Activated B cell treated with CpG ODN at 0.5 μM for 24 hours (primary cell): ENCODE data around the gene FAT1. TPM values are rescaled to one million over a fixed set of nuclear protein-coding genes. Genes with fewer than 3 reads are reported as not detected.

Experiments
- ATAC-seq: fragments of 200-7000 bp; cut with Tn5 transposase; one replicate; pipeline ENCODE4 v1.10.0; 2021; ENCODE audit warnings: low read depth, mild to moderate bottlenecking, moderate library complexity
- CTCF ChIA-PET: fragments of 350-600 bp; sonication (Branson Sonifier 250); formaldehyde crosslinking; loops from one replicate; lab custom pipeline; 2021; ENCODE audit warnings: antibody characterized with exemption; lab: Charles Lee
- POLR2A ChIA-PET: fragments of 350-600 bp; sonication (Branson Sonifier 250); formaldehyde crosslinking; loops from one replicate; lab custom pipeline; 2021; ENCODE audit warnings: antibody characterized with exemption; lab: Charles Lee
- DNase-seq: peaks from one replicate; pipeline ENCODE4 v3.0.0; 2022
- H3K27ac Mint-ChIP-seq: one replicate; pipeline ENCODE4 v1.8.0; 2020; ENCODE audit warnings: mixed read lengths
- H3K27me3 Mint-ChIP-seq: one replicate; pipeline ENCODE4 v1.8.0; 2021; ENCODE audit warnings: mixed read lengths
- H3K36me3 Mint-ChIP-seq: one replicate; pipeline ENCODE4 v1.8.0; 2021; ENCODE audit warnings: low read depth, mixed read lengths
- H3K4me1 Mint-ChIP-seq: one replicate; pipeline ENCODE4 v1.8.0; 2021; ENCODE audit warnings: mixed read lengths
- H3K4me3 Mint-ChIP-seq: one replicate; pipeline ENCODE4 v1.8.0; 2020; ENCODE audit warnings: mild to moderate bottlenecking, mixed read lengths
- H3K9me3 Mint-ChIP-seq: one replicate; pipeline ENCODE4 v1.8.0; 2020; ENCODE audit warnings: mixed read lengths
- CTCF ChIP-seq: fragments of 200-600 bp; IDR thresholded peaks from one replicate; pipeline ENCODE4 v1.8.0; 2022; ENCODE audit warnings: antibody characterized with exemption, mild to moderate bottlenecking
- intact Hi-C: fragments of 100-400 bp; cut with micrococcal nuclease; formaldehyde crosslinking; loops from one replicate; pipeline ENCODE4 v1.15.1; 2024
- total RNA-seq: library from RNA; stranded (reverse); gene quantifications from 2 replicates; pipeline ENCODE4 v1.2.3, GENCODE V29; 2022

The FAT1 gene
- total RNA-seq, 1 donor from 2014 or later: not detected

- H3K36me3 Mint-ChIP-seq: no peaks in the 10 kb centered on the region
- H3K4me3 Mint-ChIP-seq: no peak overlapping the region
- TF ChIP-seq CTCF: no peak
- intact Hi-C loops: no loop called here
- no peak overlapping the region for H3K27ac Mint-ChIP-seq
- POLR2A ChIA-PET: no interaction called here
- H3K4me1 Mint-ChIP-seq: no peaks in the 10 kb centered on the region
- H3K27me3 Mint-ChIP-seq: no peaks in the 10 kb centered on the region
- CTCF ChIA-PET: no interaction called here
- H3K9me3 Mint-ChIP-seq: peaks cover 15% of the 10 kb centered on the region
- ATAC-seq (no peak), DNase-seq (no peak)
Observed at GRCh38 chr4:186715077-186715476, 8.6 kb downstream of the FAT1 start.

GRCh38 chr4:186714006-186714675 lies 9.5 kb downstream of the FAT1 start:
- H3K9me3 Mint-ChIP-seq: peaks cover 15% of the 10 kb centered on the region
- intact Hi-C loops: no loop called here
- H3K27ac Mint-ChIP-seq: no peak overlapping the region
- ATAC-seq (no peak), DNase-seq (no peak)
- H3K4me3 Mint-ChIP-seq: no peak overlapping the region
- H3K4me1 Mint-ChIP-seq: no peaks in the 10 kb centered on the region
- no peaks in the 10 kb centered on the region for H3K27me3 Mint-ChIP-seq
- ChIA-PET POLR2A (no interaction called here), CTCF (no interaction called here)
- no peaks in the 10 kb centered on the region for H3K36me3 Mint-ChIP-seq
- TF ChIP-seq CTCF: no peak

- H3K4me1 Mint-ChIP-seq: no peaks in the 10 kb centered on the region
- intact Hi-C loops: no loop called here
- POLR2A ChIA-PET: no interaction called here
Observed at GRCh38 chr4:186712690-186713089, 11.0 kb downstream of the FAT1 start.

GRCh38 chr4:186710521-186711119 lies 13.0 kb downstream of the FAT1 start:
- intact Hi-C loops: no loop called here
- CTCF ChIA-PET: no interaction called here
- Mint-ChIP-seq H3K9me3 (peaks cover 6% of the 10 kb centered on the region), H3K4me1 (no peaks in the 10 kb centered on the region), H3K4me3 (no peak overlapping the region), H3K27me3 (no peaks in the 10 kb centered on the region), H3K27ac (no peak overlapping the region), H3K36me3 (no peaks in the 10 kb centered on the region)
- no peak for TF ChIP-seq CTCF
- POLR2A ChIA-PET: no interaction called here
- DNase-seq (no peak), ATAC-seq (no peak)

More at GRCh38 chr4:186712690-186713089, 11.0 kb downstream of the FAT1 start:
- TF ChIP-seq CTCF: no peak
- Mint-ChIP-seq H3K9me3 (peaks cover 10% of the 10 kb centered on the region), H3K27ac (no peak overlapping the region), H3K4me3 (no peak overlapping the region), H3K36me3 (no peaks in the 10 kb centered on the region), H3K27me3 (no peaks in the 10 kb centered on the region)
- ATAC-seq (no peak), DNase-seq (no peak)
- CTCF ChIA-PET: no interaction called here

GRCh38 chr4:186709517-186709916 lies 14.1 kb downstream of the FAT1 start:
- intact Hi-C loops: no loop called here

More at GRCh38 chr4:186709517-186709916, 14.1 kb downstream of the FAT1 start:
- no peaks in the 10 kb centered on the region for H3K4me1 Mint-ChIP-seq
- H3K36me3 Mint-ChIP-seq: no peaks in the 10 kb centered on the region
- peaks cover 6% of the 10 kb centered on the region for H3K9me3 Mint-ChIP-seq
- no peaks in the 10 kb centered on the region for H3K27me3 Mint-ChIP-seq
- no peak for ATAC-seq
- no peak for TF ChIP-seq CTCF
- ChIA-PET POLR2A (no interaction called here), CTCF (no interaction called here)
- H3K27ac Mint-ChIP-seq: no peak overlapping the region
- no peak for DNase-seq
- no peak overlapping the region for H3K4me3 Mint-ChIP-seq
